Measurements from ENCODE around the gene HOXD8.

Gene HOXD8

DNA sequence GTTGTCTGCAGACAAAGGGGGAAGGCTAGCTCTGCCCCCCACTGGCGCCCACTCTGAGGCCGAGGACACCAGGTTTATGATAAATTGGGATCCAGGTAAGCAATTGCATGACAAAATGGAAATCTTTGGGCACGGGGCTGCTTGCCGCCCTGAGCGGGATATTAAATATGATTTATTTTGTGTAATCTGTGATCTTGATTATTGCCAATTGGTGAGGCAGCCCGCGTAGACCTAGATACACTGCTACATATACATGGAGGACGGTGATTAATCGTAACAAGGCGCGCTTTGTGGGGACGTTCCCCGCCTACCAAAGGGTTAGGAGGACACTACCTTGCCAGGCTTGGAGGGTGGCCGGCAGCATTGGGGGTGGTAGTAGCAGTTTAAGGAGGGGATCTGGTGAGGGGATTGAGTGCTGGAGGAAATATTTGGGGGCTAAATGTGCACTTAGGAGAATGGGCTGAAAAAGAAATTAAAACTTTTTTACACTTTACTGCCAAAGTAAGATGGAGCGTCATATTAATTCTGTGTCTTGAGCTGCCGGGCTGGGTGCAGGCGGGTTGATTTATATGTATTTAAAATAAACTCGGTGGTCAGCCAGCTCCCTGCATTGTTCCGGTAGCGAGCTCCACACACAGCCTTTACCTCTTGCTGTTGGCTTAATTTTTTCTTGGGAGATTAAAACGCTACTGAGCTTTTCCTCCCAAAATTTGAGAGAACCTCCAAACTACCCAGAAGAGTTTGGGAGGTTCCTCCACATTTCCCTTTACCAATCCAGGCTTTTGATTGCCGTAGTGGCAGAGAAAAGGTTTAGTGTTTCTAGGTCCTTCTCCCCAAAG lies 31.7 kb downstream of the HOXD8 start:
- DNase-seq: no peak

DNA sequence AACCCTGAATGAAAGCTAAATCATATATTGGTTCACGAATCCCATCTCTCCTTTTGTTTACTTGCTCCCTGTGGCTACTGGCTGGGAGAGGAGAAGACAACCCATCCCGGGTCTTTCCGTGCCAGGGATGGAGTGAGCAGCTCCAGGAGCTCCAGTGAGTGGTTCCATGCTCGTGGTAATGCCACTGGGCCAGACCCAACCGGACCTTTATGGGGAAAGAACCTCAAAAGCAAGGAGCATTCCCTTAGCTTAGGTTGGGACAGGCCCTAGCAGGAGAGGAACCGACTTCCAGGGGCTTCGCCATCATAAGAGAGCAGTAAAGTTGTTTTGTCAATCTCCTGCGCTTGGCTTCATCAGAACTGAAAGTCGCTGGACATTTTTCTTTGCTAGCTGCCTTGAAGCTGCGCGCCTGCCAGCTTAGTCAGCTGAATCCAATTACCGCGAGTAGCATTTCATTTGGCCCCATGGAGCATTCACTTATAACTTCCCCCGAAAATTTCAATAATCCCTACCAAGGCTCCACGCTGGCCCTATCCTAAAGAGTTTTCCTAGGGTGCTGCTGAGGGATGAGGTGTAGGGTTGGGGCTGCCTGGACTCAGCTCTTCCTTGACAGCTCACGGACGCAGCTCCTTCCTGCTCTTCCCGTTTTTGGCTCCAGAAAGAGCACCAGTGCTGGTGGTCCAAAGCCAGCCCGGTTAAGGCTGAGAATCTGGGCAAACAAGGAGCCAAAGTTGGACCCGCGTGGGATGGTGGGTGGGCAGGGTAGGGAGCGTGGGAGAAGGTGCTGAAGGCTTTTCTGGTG lies 32.5 kb downstream of the HOXD8 start:
- DNase-seq: no peak

DNA sequence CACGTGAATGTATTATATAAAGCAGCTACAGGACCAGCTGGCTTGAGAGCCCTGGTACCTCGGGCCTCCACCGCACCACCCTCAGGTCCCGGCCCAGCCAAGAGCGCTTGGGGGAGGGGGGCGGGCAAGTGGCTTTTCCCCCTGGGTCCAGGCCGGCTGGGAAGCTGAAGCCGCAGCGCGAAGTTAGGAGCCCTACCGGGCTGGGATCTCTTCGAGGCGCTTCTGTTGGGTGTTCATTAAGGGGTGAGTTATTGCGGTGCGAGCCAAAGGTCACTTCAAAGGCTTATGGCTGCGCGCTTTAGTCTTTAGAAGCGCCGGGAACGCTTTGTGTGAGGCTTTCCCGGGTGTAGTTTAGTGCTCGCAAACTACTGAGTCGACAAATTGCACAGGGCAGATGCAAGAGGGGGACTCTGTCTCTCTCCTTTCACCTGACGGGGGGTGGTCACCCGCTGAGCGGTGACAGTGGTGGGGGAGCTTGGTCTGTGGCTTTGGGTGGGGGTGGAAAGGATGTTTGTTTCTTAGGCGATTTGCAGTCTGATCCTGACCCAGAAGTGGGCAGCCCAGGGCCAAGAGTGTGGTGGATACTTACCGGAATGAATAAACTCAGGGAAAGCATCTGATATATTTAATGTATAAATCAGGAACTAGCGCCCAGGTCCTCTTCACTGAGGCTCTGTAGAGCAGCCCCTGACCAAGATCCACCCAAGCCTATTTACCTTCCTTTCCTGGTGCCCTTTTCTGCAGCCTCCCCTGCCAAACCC lies 33.6 kb downstream of the HOXD8 start:
- no peak for DNase-seq

DNA sequence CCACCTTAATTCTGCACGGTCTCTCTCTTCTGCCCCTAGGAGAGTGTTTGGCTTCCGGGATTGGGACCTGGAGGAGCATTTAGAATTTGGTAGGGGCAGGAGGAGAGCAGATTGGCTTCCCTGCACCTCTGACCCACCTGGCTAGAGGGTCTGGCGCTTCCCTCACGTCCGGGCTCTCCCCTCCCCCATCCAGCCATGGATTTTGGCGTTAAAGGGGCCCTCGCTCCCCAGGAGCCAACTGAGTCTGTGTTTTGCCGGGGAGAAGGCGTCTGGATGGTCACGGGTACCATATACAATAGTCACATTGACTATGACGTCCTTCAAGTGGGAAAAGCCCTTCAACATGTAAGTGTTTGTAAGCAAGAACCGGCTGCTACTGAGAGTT lies 34.2 kb downstream of the HOXD8 start:
- no peak for DNase-seq

DNA sequence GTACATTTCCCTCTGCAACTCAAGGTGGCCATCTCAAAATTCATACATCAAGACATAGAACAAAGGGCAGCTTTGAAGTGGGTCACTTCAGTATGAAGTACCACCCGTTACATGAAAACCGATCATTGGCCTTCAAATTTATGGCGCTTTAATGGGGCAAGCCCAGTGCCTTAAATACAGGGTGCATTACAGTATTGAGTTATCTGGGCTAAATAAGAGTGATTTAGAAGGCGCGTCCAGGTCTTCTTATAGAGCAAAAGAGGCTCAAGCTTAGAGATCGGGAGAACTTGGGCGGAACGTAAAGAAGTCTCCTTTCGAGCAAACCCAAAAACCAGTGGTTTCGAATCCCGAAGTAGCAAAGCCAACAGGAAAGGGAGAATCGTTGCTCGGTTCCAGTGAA lies 34.7 kb downstream of the HOXD8 start:
- DNase-seq: no peak

DNA sequence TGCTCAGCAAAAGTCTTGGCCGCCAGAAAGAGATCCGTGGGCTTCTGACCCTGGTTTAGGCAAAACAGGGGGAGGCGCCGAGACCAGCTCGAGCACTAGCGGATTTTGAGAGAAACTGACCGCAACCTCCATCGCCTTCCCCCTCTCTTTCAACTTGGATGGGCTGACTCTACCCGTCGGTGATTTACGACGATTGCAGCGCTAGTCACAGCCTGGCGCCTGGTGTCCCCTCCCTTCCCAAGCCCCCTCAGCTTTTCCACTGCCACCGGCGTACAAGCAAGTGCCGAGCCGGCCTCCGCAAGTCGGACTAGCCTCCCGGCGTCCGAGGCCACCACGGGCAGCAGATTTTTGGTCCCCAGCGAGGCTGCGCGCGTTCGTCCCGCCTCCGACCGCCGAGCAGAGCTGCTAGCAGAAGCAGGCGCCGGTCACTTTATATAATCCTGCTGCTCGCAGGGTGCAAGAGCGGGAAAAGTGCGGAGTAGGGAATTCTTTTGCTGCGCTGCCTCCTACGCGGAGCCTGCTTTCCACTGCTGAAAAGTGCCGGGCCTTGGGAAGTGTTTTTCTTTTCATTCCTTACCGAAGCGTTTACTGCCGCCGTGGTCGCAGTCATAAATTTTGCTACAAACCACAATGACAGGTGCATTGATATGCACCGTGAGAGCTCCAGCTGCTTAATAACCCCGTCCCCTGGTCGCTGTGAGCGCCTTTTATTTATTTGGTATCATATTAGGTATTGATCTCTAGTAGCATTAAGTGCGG lies 35.3 kb downstream of the HOXD8 start:
- no peak for DNase-seq

DNA sequence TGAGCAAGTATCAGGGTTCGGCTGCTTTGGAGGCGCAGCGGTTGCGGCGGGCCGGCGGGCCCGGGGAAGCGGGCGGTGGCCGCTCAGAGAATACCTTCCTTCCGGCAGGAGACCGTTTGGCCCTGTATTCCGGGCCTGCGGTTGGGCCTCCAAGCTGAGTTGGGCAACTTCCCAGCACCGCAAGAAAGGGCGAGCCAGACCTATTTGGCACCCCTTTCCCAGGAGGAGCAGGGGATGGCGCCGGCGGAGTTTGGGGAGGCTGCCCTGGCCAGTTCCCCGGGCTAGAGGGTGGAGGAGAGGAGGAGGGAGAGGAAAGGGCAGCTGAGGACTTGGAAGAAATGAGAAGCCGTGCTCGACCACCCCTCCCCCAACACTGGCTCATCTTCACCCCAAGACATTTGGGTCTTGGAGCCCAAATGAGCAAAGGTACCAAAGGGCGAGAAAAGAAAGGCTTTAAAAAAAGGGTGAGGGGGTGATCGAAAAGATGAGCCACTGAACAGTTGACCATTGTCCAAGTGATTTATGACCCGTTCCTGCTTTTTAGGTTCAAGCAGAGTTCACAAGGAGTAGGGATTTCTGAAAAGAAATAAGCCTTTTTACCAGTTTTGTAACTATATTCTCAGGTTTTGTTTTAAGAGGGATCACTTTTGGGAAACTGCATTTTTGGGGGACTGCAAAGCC lies 36.0 kb downstream of the HOXD8 start:
- DNase-seq: no peak

DNA sequence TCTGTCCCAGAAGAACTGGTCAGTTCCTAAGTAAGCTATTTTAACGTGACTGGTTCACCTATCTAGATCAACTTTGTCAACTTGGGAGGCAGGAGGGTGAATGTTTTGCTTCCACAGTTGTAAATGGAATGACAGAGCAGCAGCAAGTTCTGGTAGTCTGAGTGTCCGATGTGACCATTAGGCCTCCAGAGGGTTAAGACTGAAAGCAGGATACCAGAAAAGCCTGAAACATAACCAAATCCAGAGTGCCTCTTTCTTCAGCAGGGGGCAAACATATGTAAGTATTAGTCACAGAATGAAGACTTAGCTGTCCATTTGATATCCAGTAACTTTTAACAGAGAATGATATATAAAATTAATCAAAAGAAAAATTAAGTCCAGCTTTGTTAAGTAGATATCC lies 36.8 kb downstream of the HOXD8 start:
- no peak for DNase-seq

DNA sequence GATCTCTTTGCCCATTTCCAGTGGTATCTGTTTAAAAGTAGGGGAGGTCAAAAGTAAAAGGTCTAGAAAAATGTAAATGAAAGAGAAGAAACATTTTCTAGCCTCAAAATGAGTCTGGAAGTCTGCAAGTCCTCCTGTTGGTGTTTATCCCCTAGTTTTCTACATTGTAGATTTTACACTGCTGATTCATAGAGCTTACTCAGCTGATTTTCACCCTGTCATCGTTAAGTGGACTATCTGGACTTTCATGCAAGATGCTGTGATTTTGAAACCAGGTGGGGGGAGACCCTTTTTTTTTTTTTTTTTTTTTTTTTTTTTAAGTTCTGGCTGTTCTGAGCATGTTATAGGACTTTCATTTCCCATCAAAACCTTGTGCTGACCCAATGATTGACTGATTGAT lies 37.9 kb downstream of the HOXD8 start:
- DNase-seq: no peak

DNA sequence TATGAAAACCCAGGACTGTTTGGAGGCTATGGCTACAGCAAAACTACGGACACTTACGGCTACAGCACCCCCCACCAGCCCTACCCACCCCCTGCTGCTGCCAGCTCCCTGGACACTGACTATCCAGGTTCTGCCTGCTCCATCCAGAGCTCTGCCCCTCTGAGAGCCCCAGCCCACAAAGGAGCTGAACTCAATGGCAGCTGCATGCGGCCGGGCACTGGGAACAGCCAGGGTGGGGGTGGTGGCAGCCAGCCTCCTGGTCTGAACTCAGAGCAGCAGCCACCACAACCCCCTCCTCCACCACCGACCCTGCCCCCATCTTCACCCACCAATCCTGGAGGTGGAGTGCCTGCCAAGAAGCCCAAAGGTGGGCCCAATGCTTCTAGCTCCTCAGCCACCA lies 39.7 kb downstream of the HOXD8 start:
- DNase-seq: no peak

DNA sequence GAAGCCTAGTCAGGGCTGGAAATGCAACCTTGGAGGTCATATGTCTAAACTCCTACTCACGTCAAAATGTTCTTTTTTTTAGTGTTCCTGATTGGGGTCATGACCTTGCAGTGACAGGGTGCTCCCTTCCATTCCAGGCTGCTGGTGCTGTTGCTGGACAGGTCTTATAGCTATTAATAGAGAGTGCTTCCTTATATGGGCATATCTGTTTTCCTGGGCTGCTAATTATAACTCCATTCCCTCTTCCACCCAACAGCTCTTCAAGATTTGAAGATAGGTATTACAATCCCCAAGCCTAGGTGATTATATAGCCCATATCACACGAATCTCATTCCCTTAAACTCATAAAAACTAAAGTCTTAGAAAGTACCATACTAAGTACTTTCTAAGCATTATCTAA lies 40.2 kb downstream of the HOXD8 start:
- no peak for DNase-seq

DNA sequence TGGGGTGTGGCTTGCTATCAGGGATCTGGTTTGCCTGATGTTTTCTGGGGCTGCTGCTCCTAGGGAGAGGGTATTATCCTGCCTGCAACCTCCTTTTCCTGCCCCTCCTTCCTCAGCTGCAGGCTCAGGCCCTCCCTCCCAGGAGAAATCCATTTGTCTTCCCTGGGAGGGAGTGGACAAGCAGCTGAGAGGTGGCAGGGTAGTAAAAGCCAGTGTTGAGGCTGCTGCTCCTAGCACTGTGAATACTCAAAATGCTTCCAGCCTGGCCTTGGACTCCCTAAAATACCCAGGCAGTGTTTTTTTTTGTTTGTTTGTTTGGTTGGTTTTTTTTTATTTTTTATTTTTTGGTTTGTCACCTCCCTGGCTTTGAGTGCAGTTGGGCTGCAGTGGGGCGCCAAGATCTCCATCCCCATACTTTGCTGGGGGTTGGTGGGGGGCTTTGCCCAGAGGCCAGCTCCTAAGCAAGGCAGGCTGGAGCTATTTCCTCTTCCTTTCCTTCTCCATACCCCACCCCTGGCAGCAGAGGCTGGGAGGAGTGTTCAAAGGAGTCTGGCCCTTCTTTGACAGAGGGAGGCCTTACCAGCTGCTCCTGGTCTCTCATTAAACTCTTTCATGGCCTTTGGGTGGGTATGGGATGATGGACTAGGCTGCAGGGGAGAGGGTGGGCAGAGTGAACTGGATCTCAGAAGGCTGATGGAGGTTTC lies 41.2 kb downstream of the HOXD8 start:
- no peak for DNase-seq

DNA sequence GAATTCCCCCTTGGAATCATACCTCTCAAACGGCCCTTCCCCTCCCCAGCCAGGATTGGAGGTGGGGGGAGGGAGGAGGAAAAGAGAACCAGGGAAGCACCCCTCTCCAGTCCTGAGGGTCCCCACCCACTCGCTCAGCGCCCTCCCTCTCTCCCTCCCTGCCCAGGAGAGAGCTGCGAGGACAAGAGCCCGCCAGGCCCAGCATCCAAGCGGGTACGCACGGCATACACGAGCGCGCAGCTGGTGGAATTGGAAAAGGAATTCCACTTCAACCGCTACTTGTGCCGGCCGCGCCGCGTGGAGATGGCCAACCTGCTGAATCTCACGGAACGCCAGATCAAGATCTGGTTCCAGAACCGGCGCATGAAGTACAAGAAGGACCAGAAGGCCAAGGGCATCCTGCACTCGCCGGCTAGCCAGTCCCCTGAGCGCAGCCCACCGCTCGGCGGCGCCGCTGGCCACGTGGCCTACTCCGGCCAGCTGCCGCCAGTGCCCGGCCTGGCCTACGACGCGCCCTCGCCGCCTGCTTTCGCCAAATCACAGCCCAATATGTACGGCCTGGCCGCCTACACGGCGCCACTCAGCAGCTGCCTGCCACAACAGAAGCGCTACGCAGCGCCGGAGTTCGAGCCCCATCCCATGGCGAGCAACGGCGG lies 42.0 kb downstream of the HOXD8 start:
- no peak for DNase-seq

DNA sequence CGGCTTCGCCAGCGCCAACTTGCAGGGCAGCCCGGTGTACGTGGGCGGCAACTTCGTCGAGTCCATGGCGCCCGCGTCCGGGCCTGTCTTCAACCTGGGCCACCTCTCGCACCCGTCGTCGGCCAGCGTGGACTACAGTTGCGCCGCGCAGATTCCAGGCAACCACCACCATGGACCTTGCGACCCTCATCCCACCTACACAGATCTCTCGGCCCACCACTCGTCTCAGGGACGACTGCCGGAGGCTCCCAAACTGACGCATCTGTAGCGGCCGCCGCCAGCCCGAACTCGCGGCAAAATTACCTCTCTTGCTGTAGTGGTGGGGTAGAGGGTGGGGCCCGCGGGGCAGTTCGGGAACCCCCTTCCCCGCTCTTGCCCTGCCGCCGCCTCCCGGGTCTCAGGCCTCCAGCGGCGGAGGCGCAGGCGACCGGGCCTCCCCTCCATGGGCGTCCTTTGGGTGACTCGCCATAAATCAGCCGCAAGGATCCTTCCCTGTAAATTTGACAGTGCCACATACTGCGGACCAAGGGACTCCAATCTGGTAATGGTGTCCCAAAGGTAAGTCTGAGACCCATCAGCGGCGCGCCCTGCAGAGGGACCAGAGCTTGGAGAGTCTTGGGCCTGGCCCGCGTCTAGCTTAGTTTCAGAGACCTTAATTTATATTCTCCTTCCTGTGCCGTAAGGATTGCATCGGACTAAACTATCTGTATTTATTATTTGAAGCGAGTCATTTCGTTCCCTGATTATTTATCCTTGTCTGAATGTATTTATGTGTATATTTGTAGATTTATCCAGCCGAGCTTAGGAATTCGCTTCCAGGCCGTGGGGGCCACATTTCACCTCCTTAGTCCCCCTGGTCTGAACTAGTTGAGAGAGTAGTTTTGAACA lies 42.7 kb downstream of the HOXD8 start:
- no peak for DNase-seq

DNA sequence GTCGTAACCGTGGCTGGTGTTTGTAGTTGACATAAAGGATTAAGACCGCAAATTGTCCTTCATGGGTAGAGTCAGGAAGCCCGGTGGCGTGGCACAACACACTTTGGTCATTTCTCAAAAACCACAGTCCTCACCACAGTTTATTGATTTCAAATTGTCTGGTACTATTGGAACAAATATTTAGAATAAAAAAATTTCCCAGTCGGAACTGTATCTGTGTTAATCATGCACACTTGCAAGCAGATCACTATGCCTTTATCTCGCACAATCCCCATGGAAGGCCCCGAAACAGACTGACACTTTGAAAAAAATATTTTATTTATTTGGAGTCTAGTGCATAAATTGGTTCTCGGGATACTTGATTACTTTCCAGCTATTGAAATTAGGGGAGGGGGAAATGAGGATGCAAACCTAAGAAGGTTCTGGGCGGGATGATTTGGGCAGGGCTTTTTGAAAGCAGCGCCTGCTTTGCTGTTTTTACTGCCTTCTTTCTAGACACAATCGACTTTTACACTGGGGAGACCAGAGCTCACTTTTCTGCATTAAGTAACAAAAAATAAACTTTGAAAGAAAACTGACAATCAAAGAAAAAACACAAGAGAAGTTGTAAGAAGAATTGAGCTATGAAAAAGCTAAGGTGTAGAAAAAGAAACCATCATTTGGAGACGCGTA lies 43.5 kb downstream of the HOXD8 start:
- no peak for DNase-seq

DNA sequence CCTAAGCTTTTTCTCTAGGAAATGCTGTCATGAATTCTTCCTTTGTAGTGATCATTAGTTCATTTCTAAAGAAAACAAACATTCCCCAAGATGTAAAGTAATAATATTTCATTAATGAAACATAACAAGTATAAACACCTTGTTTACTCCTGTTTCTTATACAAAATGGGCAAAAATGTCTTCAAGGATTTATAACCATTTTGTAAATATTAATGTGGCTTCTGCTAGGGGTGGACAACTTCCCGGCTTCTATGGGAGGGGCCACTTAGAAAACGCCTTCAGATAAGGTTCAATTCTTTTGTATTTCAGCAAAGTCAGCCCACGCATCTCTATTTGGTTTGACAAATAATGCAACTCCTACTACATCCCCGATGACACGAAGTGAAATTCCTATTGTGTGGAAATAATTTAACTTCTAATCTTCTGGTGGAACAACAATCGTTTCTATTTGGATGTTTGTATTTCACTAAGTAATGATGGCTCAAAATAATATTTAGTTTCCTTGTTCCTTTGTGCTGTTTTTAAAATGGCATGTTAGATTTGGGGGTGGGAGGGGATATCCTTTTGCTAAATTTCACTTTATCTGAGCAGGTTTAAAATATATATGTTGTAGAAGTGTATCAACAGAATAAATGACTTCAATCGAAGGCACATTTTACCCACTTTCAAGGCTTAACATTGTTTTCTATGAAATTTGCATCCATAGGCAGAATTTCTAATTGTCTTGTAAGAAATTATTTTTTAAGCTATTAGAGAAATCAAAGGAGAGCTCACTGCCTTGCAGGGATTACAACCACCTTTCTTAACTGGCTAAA lies 44.3 kb downstream of the HOXD8 start:
- DNase-seq: no peak

DNA sequence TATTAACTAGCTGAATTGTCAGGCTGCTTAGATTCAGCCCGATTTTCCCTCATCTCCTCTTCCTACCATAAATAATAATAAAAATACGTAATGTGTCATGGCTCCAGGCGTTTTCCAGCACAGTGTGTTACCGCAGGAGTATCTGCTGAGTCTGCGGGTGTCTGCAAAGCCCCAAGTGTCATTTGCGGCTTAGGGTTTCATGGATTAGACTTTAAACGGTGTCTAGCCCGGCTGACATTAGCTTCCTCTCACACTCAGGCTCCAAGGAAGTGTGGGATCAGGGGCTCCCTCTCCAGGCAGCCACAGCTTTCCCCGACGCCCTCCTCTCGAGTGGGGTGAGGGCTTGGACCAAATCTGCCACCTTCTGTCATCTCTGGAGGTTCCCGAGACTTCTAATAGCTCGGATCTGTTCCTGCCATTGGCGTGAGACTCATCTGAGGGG lies 44.9 kb downstream of the HOXD8 start:
- no peak for DNase-seq

All from effector CD4-positive, alpha-beta T cell (primary cell).